ENCODE data around the gene IVNS1ABP. TPM values are rescaled to one million over a fixed set of nuclear protein-coding genes. Genes with fewer than 3 reads are reported as not detected.
A peak's percentile ranks its signal among the peaks of the same experiment; 100 is the strongest.
"Not testable (repeated sequence)": the region's sequence is repeated elsewhere in the genome, so short reads cannot be mapped to it uniquely, and the experiment has no call there.

IVNS1ABP gene
- 10 to 100 TPM; 45.9 to 92.5 (median 78.6) TPM for polyA plus RNA-seq (ENCODE audit: insufficient read length in 10 of 10)
- long read RNA-seq, donor 1, full-length matches to known transcripts: 7 of 32 reads
- long read RNA-seq, donor 1, partial matches to known transcripts: 25 of 32 reads
- long read RNA-seq, donor 1, other reads (novel, unspliced or antisense): 0 of 32 reads
- long read RNA-seq, donor 2, full-length matches to known transcripts: 5 of 29 reads
- long read RNA-seq, donor 2, partial matches to known transcripts: 24 of 29 reads
- long read RNA-seq, donor 2, other reads (novel, unspliced or antisense): 0 of 29 reads
- long read RNA-seq, donor 3: 0 reads
- long read RNA-seq, donor 4, full-length matches to known transcripts: 3 of 3 reads
- long read RNA-seq, donor 4, partial matches to known transcripts: 0 of 3 reads
- long read RNA-seq, donor 4, other reads (novel, unspliced or antisense): 0 of 3 reads
- long read RNA-seq, donor 5, full-length matches to known transcripts: 6 of 39 reads
- long read RNA-seq, donor 5, partial matches to known transcripts: 33 of 39 reads
- long read RNA-seq, donor 5, other reads (novel, unspliced or antisense): 0 of 39 reads
- long read RNA-seq, donor 6, full-length matches to known transcripts: 5 of 32 reads
- long read RNA-seq, donor 6, partial matches to known transcripts: 27 of 32 reads
- long read RNA-seq, donor 6, other reads (novel, unspliced or antisense): 0 of 32 reads
- long read RNA-seq, donor 7, full-length matches to known transcripts: 7 of 26 reads
- long read RNA-seq, donor 7, partial matches to known transcripts: 19 of 26 reads
- long read RNA-seq, donor 7, other reads (novel, unspliced or antisense): 0 of 26 reads
- long read RNA-seq, donor 8, full-length matches to known transcripts: 6 of 34 reads
- long read RNA-seq, donor 8, partial matches to known transcripts: 28 of 34 reads
- long read RNA-seq, donor 8, other reads (novel, unspliced or antisense): 0 of 34 reads
- long read RNA-seq, donor 9, full-length matches to known transcripts: 2 of 2 reads
- long read RNA-seq, donor 9, partial matches to known transcripts: 0 of 2 reads
- long read RNA-seq, donor 9, other reads (novel, unspliced or antisense): 0 of 2 reads

DNA sequence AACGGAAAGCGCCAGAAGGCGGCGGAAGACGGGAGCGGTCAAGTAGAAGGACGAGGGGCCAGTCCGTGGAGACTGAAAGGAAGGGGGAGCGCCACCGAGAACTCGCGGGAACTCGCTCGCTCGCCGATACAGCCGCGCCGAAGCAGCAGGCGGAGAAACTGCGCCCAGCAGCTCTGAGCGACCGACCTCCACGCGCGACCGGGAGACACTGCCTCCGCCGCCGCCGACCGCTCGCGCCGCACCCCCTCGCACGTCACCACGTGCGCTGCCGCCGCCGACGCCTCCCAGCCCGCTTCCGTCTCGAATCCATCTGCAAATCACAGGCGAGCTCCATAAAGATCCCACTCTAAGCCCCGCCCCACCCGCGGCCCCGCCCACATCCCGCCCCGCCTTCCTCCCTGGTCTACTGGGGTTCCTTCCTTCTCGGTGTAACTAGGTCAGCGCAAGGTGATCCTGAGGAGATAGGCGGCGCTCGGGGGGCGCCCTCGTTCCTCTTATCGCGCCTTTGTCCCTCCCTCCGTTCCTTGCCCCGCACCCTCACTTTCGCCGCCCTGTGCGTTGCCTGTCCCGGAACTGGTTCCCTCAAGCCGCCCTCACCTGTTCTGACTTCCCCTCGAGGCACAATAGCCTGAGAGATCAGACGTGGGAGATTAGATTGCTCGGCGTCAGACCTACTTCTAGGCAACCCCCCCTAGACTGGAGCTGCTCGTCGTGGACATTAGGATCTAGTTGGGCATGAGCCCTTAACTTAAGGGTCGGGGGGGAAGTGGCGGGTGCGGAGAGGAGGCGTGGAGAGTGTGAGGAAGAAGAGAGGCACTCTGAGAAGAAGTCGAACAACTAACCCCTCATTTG is at the start of gene IVNS1ABP:
TSS of gene IVNS1ABP (minus strand) at position 210 of the 852 bp plus-strand sequence. CDS start 7,750 bp downstream, outside the sequence.
- peak; percentile 94 to 98 (median 95) for DNase-seq

DNA sequence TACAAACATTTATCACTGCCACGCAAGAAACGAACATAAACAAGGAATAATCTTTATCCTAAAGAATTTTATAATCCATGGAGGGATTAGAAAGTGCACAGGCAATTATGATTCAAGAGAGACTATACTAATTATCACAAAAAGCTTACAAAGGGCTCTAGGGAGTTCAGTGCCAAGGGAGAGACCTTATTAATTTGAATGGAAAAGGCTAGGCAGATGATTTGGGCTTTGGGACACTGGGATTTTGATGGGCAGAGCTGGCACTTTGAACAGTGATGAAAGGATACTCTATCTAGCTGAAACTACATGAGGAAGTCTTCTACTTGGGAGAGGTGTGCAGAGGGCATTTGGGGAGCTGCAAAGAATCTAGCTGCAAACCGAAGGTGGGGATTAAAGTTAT is 48.9 kb upstream of the IVNS1ABP start:
- no peak for DNase-seq

DNA sequence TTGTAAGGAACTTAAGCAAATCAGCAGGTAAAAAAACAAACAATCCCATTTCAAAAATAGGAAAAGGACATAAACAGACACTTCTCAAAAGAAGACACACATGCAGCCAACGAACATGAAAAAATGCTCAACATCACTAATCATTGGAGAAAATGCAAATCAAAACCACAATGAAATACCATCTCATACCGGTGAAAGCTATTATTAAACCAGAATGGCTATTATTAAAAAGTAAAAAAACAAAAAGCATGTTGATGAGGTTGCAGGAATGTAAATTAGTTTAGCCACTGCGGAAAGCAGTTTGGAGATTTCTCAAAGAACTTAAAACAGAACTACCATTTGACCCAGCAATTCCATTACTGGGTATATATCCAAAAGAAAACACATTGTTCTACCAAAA is 47.5 kb upstream of the IVNS1ABP start:
- DNase-seq: not testable (repeated sequence)

DNA sequence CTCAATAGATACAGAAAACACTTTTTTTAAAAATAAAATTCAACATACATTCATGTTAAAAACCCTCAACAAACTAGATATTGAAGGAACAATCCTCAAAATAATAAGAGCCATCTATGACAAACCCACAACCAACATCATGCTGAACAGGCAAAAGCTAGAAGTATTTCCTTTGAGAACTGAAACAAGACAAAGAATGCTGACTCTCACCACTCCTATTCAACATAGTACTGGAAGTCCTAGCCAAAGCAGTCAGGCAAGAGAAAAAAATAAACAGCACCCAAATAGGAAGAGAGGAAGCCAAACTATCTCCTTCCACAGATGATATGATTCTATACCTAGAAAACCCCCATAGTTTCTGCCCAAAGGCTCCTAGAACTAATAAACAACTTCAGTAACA is 46.2 kb upstream of the IVNS1ABP start:
- no peak for DNase-seq

DNA sequence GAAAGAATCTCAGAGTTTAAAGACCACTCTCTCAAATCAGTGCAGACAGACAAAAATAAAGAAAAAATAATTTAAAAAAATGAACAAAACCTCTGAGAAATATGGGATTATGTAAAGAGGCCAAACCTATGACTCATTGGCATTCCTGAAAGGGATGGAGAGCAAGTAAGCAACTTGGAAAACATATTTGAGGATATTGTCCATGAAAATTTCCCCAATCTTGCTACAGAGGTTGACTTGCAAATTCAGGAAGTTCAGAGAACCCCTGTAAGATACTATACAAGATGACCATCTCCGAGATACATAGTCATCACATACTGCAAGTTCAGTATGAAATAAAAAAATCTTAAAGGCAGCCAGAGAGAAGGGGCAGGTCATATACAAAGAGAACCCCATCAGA is 43.7 kb upstream of the IVNS1ABP start:
- peak in 1 of 3 donors; percentile 25 for DNase-seq

DNA sequence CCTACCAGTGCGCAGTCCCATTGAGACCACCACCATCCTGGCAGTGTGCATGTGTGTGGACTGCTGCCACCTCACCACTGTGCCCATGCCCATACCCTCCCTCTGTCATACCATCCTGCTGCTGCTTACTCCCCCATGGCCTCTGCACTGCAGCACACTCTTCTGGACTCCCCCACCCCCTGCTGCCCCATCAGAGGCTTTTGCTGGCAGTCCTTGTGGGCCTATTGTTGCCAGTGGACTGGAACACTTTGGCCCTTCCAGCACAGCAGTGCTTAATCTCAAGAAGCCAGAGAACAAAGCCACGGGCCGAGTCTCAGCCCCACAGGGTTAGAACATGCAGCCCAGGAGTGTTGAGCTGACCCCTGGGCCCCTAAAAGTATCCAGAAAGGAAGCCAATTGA is 41.9 kb upstream of the IVNS1ABP start:
- DNase-seq: no peak

DNA sequence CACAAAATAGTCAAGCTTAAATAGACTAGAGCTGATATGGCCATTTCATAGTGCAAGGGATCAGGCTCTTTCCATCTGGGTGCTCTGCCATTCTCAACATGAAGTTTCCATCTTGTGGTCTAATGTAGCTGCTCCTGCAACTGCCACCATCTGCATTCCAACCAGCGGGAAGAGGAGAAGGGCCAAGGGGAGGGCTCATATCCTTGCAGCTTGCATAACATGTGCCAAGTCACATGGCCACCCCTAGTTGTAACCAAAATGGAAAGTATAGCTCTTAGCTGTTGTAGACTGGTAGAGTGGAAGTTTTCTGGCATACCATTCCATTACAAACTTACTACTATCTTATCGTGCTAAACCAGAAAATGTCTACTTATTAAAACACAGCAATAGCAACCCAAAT is 38.9 kb upstream of the IVNS1ABP start:
- no peak for DNase-seq

DNA sequence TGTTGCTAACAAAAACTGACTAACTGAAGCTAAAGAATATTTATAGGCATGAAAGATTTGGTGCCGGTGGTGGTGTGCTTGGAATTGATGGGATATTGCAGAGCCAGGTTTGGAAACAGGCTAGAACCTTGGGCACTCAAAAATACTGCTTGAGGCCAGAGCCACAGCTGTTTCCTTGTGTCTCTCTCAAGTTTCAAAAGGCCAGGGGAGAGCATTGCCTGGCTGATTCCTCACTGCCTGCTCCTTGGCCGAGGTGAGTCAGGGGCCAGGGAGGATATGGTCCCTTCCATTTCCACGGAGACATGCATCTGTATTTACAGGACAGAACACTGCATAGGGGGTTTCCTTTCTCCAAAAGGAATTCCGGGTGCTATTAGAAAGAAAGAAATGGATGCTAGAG is 36.1 kb upstream of the IVNS1ABP start:
- peak in 1 of 3 donors; percentile 47 for DNase-seq

DNA sequence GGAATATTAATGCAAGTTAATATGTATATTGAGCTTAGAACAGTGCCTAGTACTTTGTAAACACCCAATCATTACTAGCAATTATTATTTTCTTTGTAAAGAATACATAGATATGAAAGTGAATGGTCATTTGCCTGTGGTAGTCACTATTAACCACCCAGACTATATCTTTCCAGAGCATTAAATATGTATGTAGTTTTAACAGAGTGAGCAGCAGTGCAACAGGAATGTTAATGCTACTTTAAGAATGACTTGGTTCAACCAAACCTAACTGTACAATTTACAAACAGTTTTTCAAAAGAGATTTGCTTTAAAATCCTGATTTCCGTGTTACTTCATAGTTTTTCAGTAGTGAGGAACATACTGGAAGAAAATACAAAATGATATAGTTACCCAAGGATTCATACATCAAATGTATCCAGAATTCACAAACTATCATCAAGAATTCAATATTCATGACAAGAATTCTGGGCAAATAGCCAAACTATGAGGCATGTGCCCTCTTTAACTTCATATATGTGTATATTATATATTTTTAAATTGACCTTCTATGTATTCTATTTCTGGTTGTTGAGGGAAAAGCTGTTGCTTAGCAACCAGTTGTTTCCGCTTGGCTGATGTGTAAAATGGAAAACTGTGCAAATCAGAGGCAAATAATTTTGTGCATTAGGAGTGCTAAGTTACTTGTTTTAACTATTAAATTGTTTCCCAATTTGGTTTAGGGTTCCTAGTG is 34.9 kb upstream of the IVNS1ABP start:
- peak; percentile 57 to 84 (median 78) for DNase-seq

DNA sequence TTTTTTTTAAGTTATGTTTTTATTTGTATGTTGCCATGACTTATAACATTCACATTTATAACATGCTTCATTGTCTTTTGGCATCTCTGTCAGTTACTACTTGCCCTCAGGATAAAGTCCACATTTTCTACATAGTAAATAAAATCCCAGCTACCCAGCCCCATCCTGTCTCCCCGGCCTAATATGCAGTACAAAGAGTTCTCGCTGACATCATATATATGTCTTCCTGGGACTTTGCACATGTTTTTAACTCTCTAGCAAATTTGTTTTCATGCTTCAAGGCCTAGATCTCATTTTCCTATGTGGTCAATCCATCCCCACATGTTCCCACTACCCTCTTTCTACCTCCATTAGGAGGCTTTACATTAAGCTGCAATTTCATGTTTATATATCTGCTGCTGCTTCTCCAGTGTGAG is 33.0 kb upstream of the IVNS1ABP start:
- DNase-seq: peak in 1 of 3 donors; percentile 47

DNA sequence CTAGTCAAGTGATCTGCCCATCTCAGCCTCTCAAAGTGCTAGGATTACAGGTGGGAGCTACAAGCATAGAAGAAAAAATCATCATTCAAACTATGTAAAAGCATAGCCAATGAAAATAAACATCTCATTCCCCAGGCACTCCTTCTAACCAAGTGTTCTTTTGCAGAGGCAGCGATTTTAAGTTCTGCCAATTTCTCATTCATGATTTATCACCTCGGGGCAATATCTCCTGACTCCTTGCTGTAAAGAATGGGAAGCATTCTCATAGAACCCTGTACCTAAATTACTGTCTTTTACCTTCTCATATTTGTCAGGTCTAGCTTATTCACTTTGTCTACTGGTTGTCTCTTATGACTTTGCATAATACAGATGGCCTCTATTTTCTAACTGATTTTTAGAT is 32.5 kb upstream of the IVNS1ABP start:
- peak in 1 of 3 donors; percentile 49 for DNase-seq

DNA sequence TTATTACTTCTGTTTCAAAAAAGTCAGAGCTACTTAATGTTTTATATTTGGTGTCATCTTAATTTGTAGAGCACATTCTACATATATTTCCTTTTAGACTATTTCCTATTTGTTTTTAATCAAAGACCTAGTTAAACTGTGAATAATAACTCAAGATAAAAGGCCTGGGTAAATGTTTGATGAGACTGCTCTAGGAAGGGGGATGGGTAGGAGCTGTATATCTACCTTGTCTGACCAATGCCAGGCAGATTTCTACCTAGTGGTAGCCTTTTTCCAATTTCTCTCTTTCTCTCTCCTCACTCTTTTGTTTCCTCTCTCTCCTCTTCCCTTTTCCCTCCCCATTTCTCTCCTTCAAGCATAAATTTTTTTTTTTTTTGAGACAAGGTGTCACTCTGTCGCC is 31.9 kb upstream of the IVNS1ABP start:
- DNase-seq: no peak

DNA sequence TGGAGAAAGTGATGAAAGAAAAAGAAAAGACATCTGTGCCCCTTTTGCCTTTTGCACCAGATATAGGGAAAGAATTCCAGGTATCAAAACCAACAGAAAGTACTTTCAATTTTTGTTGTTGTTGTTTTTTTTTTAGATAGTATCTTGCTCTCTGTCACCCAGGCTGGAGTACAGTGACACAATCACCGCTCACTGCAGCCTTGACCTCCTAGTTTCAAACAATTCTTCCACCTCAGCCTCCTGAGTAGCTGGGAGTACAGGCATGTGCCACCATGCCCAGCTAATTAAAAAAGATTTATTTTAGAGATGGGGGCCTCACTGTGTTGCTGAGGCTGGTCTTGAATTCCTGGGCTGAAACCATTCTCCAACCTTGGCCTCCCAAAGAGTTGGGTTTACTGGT is 31.3 kb upstream of the IVNS1ABP start:
- no peak for DNase-seq

DNA sequence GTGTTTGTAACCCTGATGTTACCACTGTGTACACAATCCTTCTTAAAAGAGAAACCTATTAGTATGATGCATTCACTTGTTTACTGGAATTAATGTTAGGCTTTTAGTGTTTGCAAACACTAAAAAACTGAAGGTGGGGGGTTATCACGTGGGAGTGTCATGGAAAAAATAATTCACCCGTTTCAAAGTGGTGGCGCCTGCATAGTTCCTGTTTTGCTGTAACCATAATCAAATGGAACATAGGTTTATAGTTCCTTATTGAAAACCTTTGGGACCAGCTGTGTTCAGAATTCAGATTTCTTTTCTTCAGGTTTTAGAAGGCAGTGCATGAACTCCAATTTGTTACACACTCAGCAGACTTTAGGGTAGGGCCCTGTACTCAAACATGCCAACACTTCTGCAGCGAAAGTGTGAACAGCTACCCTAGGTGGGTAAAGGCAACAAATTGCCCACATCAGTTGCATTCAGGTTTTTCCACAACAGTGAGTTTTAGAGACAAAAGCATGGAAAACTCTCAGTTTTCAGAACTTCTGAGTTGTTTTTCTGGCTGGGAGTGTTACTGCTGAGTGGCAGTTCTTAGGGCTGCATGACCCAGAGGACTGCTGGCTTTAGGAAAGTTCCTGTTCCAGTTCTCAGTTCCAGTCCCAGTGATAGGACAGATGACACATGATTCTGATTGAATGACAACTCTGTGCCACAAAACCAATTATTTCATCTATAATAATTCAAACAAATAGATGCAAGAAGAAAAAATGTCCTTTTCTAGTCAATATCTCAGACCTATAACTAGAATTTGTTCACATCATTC is 29.1 kb upstream of the IVNS1ABP start:
- no peak for DNase-seq

DNA sequence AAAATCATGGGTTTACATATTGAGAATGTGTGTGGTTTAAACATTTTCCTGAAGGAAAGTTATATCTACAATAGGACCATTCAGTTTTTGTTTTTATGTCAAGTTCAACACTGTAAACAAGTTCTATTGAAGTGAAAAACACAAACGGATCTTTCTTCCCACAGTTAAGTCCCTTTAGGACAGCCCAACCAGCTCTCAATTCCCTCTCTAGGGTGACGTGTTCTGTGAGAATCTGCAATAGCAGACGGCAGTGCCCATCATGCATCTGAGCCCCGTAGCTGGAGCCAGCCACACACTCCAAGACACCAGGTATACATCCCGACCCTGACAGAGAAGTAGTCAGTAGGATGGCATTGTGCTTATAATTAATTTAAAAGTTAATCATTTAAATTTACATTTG is 26.3 kb upstream of the IVNS1ABP start:
- DNase-seq: no peak

DNA sequence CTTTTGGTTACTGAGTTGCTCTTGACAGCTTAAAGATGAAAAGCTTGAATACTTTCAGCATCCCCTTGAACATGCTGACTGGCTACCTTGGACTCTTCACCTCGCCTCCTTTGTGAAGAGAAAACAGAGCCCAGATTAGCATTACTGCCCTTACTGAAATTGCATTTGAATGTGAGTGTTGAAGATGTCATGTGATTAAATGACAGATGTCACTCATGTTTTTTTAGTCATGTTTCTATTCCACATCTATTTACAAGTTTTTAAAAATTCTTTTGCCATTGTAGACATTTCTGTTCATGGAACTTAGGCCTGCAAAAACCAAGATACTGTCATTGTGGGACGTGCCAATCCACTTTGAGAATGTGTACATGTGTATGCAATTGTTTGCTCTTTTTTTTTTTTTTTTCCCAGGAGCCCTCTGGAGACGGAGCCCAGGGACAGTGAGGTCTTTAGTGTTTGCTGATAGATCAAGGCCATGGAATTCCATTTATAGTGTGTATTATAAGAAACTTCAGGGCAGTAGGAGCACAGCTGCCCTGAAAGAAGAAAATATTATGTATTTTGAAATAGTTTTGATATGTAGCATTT is 25.7 kb upstream of the IVNS1ABP start:
- DNase-seq: no peak

DNA sequence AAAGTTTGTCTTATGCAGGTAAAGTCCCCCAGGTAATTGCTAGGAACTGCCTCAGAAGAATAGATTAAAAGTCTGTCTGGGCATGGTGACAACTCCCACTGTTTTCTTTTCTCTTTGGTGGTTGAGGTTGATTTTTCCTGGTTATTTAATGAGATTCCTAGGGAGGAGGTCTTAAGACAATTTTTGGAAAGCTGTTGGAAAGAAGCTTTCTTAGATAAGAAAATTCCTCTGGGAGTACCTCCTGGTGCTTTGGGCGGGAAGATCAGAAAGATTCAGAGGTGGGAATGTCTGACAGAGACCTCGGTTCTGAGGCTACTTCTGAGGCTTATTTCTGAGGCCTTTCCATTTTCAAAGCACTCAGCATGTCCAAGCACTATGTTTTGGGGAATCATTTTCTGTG is 25.0 kb upstream of the IVNS1ABP start:
- DNase-seq: no peak

DNA sequence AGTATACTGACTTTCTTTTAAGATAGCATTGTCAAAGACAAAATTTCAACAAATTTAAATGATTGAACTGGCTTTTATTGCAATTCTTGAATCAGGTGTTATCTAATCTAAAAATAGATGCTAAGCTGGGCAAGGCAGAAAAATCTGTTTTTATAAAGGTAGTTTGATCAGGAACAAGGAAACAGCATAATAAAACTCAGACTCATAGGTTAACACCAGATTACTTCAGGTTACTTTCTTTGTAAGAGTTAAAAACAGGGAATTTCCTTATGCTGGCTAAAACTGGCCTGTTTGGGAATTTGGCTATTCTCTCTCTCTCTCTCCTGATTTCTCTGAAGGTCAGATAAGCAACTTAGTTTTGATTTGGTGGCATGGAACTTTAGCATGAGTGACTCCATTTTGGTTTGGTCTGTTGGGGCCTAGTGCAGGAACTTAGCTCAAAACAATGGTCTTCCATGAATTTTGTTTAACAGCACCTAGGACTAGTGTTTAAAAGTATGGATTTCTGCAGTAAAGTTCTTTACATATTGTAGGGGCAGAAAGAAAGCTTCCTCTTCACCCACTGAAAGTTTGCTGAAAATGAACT is 24.2 kb upstream of the IVNS1ABP start:
- no peak for DNase-seq

All from muscle of back (tissue), 13 donors.